Smooth muscle cell of bladder (primary cell): Measurements from ENCODE around the gene RAB9A. TPM values are rescaled to one million over a fixed set of nuclear protein-coding genes. Genes with fewer than 3 reads are reported as not detected.

Experiments
- total RNA-seq: library from RNA; depleted of rRNA; stranded (reverse); fragments of >200 nt; gene quantifications from 2 replicates; pipeline ENCODE4 v1.2.3, GENCODE V29; 2014

RAB9A gene
- 34.6 and 37.0 TPM in 2 replicates for total RNA-seq

GRCh38 chrX:13688958-13689740 is at the start of gene RAB9A:
RAB9A (plus strand) TSS chrX:13689128; CDS start chrX:13708747, 19,619 bp downstream.

GRCh38 chrX:13652850-13653693 is 35.9 kb upstream of the RAB9A start, which contains the start of gene TCEANC:
TCEANC (plus strand) TSS chrX:13653141; CDS start chrX:13662509, 9,368 bp downstream.

GRCh38 chrX:13734278-13735172 is 45.6 kb downstream of the RAB9A start, which contains the start of the genes OFD1 and TRAPPC2:
OFD1 (plus strand) TSS chrX:13734748; CDS start chrX:13735072, 324 bp downstream.
TRAPPC2 (minus strand) TSS chrX:13734620; CDS start chrX:13719963, 14,657 bp downstream.

Other genes with a start within 250 kb of the RAB9A start
- 0.28 and 1.00 TPM in 2 replicates for gene EGFL6, start 119.5 kb upstream of the RAB9A start, total RNA-seq
- gene TCEANC, start 36.0 kb upstream of the RAB9A start, total RNA-seq, result 3.6 and 4.2 TPM in 2 replicates
- 14.7 and 18.5 TPM in 2 replicates for gene TRAPPC2, start 45.5 kb downstream of the RAB9A start, total RNA-seq
- 10.0 and 10.4 TPM in 2 replicates for gene OFD1, start 45.6 kb downstream of the RAB9A start, total RNA-seq
- 0.28 and 0.65 TPM in 2 replicates for gene GPM6B, start 128.0 kb downstream of the RAB9A start, total RNA-seq